HG03108 (cell line): ENCODE results near the gene ELAVL1.
A peak's percentile ranks its signal among the peaks of the same experiment; 100 is the strongest.
"Not testable (repeated sequence)": the region's sequence is repeated elsewhere in the genome, so short reads cannot be mapped to it uniquely, and the experiment has no call there.

Experiments used
- ATAC-seq: cut with Tn5 transposase; IDR thresholded peaks from one replicate; pipeline ENCODE4 v1.9.1; 2021; ENCODE audit warnings: moderate library complexity; ENCODE audit not compliant: unreplicated experiment

ELAVL1 gene

DNA sequence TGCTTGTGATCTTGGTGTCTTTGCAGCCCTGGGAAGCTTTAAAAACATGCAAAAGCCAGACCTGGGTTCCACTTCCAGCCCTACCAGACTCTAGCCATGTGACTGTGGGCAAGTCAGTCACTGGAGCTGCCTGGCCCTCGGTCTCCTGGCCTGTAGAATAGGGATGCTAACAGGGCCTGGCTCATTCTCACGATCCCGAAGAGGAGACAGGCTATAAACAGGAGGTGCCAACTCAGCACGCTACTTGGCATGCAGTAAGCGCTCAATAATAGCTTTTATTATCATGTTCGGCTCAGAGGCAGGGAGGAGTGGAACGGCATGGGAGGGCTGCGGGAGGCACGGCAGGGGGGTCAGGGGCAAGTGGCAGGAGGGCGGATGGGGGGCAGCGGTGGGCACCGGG lies 81.2 kb downstream of the ELAVL1 start:
- no peak for ATAC-seq

DNA sequence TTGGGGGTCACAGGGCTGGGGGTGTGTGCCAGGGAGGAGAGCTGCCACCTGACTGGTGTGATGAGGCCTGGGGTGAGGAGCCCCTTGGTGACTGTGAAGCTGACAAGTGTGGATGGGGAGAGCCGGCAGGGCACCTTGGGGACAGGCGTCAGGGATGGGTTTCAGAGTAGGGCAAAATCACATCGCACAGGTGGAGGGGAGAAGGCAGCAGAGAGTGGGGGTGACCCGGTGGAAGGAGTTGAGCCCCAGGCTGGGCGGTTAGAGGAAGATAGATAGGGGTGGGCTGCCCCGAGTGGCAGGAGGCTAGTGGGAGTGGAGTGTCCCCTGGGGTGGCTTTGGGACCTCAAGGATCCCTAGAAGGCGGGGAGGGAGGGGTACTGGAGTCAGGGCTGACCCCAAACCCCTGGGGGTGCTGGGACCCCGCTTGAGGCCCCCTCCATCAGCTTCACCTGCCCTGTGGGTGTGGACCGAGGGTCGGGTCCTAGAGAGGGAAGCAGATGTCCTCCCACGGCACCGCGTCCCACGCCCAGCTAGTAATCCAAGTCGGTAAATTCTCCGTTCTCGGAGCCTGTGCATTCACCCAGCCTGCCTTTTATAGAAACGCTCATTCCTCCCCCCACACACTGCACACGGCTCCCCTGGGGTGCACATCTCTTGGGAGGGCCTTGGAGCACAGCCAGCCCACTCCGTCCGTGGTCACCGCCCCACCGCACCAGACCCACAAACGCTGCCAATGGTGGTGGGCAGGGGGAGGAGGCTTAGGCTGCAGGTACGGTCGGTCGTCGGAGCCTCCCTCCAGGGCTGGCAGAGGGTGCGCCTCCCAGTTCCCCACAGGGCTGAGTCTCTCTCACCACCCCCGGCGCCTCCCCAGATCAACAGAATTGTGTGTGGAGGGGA lies 81.9 kb downstream of the ELAVL1 start:
- no peak for ATAC-seq

DNA sequence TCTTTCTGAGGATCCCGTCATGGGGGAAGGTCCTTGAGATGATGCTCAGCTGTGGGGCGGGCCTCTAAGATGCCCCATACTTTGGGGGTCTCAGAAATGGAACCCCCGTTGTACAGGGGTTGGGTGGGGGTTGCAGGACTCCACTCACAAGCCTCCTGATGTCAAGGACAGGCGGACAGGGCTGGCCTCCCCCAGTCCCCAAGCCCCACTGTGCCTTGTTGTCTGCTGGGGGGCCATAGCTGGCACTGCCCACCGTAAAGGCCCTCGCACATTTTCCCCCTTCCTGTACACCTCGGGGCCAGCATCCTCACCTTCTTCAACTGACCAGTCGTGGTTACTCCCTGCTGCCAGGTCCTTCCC lies 82.6 kb downstream of the ELAVL1 start:
- no peak for ATAC-seq

DNA sequence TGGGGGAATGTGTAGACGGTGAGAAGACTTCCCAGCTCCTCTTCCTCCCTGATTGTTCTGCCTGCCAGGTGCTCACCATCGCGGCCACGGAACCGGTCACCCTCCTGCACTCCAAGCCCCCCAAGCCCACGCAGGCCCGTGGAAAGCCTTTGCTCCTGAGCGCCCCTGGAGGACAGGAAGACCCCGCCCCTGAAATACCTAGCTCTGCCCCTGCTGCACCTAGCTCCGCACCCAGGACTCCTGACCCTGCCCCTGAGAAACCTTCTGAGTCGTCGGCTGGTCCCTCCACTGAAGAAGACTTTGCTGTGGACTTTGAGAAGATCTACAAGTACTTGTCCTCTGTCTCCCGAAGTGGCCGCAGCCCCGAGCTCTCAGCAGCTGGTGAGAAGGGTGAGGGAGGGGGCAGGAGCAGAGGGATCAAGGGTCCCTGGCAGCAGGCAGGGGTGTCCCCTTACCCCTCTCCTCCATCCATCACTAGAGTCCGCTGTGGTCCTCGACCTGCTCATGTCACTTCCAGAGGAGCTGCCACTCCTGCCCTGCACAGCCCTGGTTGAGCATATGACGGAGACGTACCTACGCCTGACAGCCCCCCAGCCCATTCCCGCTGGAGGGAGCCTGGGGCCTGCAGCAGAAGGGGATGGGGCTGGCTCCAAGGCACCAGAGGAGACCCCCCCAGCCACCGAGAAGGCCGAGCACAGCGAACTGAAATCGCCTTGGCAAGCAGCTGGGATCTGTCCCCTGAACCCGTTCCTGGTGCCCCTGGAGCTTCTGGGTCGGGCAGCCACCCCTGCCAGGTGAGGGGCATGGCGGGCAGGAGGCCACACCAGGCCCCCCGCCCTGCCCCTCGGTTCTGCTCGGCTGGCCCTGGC lies 83.2 kb downstream of the ELAVL1 start:
- no peak for ATAC-seq

DNA sequence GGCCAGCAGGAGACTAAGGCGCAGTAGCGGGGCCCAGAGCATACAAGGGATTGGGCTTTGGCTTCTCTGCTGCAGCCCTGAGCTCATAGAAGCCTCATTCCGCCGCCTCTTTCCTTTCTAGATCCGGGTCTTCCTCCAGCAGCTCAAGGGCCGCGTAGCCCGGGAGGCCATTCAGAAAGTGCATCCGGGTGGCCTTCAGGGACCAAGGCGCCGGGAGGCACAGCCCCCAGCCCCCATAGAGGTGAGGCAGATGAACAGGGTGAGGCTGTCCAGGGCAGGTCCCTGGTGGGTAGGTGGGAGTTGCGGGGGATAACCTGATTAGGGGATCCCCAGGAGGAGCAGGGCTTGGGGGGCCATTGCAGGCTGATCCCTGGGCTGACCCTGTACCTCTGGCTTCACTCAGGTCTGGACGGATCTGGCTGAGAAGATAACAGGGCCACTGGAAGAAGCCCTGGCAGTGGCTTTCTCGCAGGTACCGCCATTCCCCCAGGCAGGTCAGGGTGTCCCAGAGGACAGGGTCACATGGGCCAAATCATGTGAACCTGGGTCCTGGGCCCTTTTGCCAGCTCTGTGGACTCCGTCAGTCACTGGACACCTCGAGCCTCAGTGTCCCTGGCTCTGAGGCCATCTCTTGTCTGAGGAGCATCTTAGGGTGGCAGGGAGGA lies 84.0 kb downstream of the ELAVL1 start:
- no peak for ATAC-seq

DNA sequence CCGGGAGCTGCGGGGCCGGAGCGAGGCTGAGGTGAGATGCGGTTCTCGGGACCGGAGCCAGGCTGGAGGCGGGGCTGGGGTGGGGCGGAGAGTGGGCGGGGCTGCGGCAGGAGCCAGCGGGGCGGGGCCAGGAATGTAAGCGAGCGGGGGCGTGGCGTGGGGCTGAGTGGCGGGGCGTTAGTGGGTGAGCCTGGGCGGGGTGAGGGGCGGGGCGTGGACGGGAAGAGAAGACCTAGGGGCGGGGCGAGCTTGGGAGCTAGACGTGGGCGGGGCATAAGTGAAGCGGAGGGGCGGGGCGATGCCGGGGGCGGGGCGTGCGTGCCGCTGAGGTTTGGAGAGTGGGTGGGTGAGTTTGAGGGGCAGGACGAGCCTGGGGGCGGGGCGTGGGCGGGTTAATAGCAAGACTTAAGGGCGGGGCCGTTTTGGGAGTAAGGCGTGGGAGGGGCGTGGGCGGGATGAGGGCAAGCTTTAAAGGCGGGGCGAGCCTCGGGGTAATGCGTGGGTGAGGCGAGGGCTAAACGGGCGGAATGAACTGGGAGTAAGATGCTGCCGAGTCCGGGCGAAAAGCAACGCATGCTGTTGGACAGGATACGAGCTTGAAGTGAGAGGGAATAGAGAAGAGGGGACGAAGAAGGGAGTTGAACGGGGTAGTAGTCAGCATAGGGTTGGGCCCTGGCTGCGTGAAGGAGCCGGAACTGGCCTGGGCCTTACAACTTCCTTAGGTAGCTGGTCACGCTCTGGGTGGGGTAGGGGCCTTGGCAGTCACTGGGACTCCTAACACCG lies 84.7 kb downstream of the ELAVL1 start:
- ATAC-seq, result peak; percentile 32

DNA sequence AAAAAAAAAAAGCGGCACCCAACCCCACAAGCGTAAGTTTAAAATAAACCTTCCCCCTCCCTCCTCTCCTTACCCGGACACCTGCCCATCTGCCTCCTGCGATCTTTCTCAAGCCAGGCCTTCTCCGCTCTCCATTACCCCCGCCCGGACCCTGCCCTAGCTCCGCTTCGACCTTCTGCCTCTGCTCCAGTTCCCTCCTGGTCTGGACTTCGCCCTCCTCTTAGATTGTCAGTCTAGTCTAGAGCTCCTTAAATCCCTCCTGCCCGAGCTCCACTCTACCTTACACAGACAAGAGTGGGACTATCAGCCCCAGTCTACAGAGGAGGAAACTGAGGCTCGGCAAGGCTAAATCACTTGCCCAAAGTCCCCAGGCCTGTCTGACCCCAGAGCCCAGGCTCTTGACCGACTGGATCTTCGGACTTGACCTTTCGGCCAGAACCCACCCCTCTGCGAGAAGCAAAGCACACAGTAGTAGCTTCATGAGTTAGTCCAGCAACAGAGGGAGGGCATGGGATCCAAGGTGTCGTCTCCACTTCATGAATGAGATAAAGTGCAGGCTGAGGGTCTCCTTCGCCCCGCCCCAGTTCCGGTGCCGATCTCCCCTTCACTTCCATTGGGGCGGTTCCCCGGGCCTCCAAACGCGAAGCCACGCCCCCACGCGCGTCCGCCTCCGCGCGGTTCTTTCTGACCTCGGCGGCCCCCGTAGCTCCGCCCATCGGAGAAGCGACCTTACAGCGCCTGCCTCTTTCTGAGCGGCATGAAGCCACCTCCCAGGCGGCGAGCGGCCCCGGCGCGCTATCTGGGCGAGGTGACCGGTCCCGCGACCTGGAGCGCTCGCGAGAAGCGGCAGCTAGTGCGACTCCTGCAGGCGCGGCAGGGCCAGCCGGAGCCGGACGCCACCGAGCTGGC lies 85.6 kb downstream of the ELAVL1 start, which contains the start of gene SNAPC2:
Gene SNAPC2 (plus strand): TSS at position 729 of the 909 bp plus-strand sequence. CDS start 29 bp downstream, at position 758.
- peak; percentile 47 for ATAC-seq

DNA sequence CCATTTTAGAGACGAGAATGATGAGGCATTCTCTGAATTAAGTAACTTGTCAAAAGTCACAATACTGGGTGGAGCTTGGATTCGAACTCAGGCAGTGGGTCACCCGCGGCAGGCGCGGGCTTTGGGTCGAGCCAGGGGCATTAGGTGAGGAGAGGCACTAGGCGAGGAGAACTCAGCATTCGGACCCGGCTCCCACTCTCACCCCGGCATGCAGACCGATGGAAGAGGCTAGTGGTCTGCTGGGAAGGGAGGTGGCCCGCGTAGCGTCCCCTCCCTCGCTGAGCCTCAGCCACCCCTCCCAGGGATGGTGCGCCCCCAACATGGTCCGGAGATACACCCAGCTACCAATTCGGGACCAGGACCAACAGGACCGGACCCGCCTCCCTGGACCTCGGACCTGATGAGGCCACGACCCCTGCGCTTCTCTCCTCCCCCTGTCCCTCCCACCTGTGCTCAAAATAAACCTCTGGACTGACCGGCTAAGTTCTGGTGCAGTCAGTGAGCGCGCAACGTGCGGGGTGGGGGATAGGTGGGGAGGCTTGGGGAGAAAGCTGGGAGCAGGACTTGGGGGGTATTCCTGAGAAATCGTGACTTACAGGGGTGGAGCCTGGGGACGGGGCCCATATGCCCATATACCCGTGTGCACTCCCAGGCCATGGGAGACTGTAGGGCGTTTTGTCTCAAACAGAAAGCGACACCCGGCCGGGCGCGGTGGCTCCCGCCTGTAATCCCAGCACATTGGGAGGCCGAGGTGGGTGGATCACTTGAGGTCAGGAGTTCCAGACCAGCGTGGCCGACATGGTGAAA lies 86.6 kb downstream of the ELAVL1 start:
- ATAC-seq, result no peak

DNA sequence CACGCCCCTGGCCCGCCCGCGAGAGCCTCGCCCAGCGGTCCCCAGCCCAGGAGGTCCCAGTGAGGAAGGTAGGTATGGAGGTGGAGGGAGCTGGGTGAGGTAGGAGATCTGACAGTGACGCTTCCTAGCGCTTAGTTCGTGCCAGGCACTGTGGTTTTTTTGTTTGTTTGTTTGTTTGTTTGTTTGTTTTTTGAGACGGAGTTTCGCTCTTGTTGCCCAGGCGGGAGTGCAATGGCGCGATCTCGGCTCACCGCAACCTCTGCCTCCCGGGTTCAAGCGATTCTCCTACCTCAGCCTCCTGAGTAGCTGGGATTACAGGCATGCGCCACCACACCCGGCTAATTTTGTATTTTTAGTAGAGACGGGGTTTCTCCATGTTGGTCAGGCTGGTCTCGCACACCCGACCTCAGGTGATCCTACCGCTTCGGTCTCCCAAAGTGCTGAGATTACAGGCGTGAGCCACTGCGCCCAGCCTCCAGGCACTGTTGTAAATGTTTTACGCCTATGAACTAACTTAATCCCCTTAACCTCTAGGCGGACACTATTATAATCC lies 87.3 kb downstream of the ELAVL1 start:
- not testable (repeated sequence) for ATAC-seq

DNA sequence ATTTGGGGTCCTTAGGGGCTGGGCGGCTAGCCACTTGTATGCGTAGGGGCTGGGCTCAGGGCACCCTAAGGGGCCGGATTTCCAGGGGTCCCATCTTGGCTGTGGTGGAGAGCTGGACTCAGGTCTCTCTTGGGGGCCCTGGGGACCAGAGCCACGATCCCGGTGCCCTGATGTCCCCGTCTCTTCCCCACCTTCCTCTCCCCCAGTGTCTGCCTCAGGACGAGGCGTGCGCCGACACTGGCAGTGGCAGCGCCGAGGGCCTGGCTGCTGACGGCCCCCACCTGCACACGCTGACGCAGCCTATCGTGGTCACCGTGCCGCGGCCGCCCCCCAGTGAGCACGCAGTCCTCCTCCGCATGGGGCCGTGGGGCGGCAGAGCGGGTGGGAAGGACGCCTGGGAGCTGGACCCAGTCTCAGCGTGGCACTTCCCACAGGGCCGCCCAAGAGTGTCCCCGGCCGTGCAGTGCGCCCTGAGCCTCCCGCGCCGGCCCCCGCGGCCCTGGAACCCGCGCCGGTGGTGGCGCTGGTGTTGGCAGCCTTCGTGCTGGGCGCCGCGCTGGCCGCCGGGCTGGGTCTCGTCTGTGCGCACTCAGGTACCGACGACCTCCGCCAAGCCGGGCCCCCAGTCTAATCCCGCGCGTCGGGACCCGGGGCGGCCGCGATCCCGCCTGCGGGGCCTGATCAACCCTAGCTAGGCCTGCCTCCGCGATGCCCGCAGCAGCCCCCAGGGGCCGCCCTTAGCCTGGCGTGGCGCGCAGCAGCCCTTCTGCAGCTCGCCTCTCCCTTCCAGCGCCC lies 88.0 kb downstream of the ELAVL1 start:
- ATAC-seq, result no peak

DNA sequence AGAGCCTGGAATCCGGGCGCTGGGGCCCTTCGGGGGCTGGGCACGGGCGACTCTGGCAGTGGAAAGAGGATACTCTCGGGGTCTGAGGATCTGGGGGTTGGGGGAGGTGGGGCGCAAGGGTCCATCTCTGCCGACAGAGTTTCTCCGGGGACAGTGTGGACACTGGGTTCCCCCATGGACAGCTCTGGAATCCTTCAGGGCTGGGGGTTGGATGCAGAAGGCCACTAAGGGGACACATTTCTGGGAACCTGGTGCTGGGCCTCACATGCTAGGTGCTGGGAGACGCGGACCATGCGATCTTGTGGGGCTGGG lies 88.5 kb downstream of the ELAVL1 start:
- no peak for ATAC-seq

DNA sequence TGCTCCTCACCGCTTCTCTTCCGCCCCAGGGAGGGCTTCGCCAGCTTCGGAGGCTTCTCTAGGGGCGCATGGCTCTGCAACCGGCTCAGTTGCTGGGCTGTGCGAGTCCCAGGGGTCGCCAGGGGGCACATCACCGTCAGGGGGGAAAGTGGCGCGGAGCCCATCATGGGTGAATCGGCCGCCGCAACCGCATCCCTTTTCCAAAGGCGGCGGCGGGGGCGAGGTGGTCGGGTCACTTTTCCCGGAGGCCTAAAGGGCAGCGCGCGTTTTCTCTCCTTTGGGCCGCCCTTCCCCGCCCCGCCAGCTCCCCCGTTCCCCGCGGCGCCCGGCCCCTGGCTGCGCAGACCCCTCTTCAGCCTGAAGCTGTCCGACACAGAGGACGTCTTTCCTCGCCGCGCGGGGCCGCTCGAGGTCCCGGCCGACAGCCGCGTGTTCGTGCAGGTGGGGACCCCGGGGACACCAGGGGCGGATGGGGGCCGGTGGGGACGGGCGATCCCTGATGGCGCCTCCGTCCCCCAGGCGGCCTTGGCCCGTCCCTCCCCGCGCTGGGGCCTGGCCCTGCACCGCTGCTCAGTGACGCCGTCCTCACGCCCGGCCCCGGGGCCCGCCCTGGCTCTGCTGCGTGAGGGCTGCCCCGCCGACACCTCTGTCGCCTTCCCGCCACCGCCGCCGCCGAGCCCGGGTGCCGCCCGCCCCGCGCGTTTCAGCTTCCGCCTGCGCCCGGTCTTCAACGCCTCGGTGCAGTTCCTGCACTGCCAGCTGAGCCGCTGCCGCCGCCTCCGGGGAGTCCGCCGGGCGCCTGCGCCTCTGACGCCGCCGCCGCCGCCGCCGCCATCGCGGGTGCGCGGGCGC lies 89.1 kb downstream of the ELAVL1 start:
- no peak for ATAC-seq

DNA sequence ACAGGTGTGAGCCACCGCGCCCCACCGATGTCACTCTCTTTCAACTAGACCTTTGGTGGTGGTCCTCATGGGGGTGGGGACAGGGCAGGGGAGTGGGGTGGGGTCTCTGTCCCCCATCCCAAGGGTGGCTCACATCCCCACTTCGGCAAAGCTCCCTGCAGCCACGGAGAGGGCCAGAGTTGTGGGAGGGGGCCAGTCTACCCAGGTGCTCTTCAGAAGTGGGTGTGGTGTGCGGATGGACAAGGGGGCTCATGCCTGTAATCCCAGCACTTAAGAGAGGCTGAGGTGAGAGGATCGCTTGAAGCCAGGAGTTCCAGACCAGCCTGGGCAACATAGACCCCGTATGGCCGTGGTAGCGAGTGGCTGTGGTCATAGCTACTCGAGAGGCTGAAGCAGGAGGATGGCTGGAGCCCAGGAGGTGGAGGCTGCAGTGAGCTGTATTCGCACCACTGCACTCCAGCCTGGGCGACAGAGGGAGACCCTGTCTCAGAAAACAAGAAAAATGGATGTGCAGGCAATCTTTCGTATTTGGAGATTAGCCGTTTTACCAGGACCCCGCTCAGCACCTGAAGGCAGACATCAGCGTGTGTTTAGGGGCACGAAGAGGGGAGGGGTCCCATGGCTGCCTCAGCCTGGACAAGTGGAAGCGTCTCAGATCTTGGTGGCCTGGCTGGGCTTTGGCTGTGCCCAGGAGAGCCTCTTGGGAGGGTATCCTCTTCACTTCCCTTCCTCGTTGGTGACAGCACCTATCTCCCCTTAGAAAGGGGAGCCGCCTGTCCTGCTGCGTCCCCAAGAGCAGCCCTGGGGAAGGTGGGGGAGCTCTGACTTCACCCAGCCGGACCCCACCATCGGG lies 90.0 kb downstream of the ELAVL1 start:
- no peak for ATAC-seq

DNA sequence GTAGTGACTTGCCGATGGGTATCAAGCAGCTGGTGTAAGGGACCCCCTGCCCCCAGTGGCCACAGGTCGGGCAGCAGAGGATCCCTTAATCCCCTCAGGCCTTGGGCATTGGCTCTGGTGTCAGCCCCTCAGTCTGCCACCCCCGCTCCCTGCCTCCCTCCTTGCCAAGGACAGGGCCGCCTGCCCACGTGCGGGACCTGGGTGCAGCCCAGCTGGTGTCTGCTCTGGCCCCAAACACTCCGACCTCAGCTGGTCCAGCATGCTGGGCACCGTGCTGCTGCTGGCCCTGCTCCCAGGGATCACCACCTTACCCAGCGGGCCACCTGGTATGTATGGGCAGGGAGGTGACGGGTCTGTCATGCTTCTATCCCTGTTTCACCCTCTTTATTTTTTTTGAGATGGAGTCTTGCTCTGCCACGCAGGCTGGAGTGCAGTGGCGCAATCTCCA lies 90.8 kb downstream of the ELAVL1 start, which contains the start of gene TGFBR3L:
Gene TGFBR3L (plus strand): TSS at position 233 of the 448 bp plus-strand sequence.
- ATAC-seq, result no peak

DNA sequence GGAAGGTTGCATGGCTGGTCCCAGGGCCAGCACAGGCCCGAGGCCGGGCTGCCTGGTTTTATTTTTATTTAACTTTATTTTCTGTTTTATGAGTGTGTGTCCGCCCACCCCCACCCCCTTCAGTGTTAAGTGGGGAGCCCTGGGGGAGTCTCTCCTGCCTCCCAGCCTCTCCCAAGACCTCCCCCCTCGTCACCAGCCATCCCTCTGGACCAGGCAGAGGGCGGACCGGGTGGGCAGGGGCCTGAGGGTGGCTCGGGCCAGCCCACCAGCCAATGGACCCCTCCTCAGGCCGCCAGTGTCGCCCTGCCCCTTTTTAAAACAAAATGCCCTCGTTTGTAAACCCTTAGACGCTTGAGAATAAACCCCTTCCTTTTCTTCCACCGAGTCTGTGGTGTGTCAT lies 91.3 kb downstream of the ELAVL1 start:
- no peak for ATAC-seq

DNA sequence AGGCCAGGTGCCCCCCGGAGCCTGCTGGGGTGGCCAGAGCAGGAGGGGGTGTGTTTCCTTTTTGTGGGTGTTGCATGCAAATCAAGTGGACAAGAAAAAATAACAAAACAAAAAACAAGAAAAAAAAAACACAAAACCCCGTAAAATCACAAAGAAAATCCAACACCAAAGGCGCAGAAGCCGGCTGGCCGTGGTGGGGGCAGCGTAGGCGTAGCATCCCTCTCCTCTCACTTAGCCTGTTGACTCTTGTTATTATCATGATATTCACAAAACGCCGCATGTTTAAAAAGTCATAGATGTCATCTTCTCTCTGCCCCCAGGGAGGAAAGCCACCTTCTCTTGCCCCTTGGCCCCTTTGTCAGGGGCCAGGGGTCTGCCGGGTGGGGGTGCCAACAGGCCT lies 91.8 kb downstream of the ELAVL1 start:
- no peak for ATAC-seq
